ENCODE data around the gene F2RL3.

The F2RL3 gene

DNA sequence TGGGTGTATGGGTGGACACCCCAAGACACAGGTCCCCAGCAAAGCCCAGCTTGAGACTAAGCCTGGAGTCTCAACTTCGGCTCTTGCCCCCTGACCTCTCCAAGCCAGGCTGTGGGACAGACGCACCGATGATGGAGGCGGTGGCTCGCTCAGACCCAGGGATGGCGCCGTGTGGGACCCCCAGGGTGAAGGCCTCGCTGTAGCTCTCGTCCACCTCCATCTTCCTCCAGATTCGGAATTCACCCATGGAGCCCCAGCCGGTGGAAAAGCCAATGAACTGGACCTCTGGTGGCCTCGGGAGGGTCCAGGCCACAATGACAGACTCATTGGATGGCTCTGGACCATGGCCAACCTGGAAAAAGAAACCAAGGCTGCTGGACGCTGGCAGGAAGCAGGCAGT, 39.1 kb downstream of the F2RL3 start:
- DNase-seq (ENCODE audit: low read depth) = no peak
- no peak overlapping the region for H3K4me3 ChIP-seq (ENCODE audit: low read depth, low read length)
- TF ChIP-seq MAX (IDR thresholded peaks at IDR 0.05; ENCODE audit: low read depth, low read length) = no peak
- no peak for TF ChIP-seq MYC (IDR thresholded peaks at IDR 0.05; ENCODE audit: low read depth, low read length)
- no peak for TF ChIP-seq CTCF (IDR thresholded peaks at IDR 0.05; ENCODE audit: low read depth, low read length)
- TF ChIP-seq POLR2A (IDR thresholded peaks at IDR 0.05; ENCODE audit: extremely low read depth, insufficient read length) = no peak

DNA sequence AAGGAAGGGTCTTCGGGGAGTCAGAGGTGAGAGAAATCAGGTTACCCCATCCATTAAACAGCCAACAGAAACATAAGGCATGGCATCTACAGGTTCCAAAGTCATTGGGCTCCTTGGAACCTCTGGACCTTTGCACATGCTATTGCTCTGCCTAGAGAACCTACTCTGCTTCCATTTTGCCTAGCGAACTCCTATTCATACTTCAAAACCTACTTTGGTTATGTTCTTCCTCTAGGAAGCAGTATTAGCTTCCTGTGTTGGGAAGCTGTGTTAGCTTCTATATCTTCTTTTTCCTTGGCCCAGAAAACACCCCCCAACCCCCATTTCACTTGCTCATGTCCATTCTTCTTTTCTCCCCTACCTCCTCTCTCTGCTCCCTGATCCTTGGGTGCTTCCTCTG, 39.6 kb downstream of the F2RL3 start:
- DNase-seq (ENCODE audit: low read depth) = no peak
- no peak for TF ChIP-seq MYC (IDR thresholded peaks at IDR 0.05; ENCODE audit: low read depth, low read length)
- TF ChIP-seq MAX (IDR thresholded peaks at IDR 0.05; ENCODE audit: low read depth, low read length) = no peak
- TF ChIP-seq POLR2A (IDR thresholded peaks at IDR 0.05; ENCODE audit: extremely low read depth, insufficient read length) = no peak
- no peak for TF ChIP-seq CTCF (IDR thresholded peaks at IDR 0.05; ENCODE audit: low read depth, low read length)
- no peak overlapping the region for H3K4me3 ChIP-seq (ENCODE audit: low read depth, low read length)

DNA sequence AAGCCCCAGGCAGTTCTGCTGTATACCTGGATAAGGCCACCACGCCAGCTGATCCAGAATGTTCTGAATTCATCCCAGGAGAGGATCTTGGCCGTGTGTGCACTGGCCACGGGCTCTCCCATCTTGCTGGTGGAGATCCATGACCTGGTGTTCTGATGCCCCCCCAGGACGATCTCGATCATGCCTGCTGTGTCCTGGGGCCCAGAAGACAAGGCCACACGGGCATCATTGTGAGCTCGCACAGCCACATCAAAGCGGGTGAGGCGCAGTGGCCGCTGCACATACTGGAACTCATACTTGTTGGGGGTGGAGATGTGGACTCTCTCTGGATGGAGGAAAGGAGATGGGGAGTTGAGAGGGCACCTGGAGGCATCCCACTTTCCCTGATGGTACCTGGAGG, 40.1 kb downstream of the F2RL3 start:
- no peak overlapping the region for H3K4me3 ChIP-seq (ENCODE audit: low read depth, low read length)
- DNase-seq (ENCODE audit: low read depth) = no peak
- no peak for TF ChIP-seq CTCF (IDR thresholded peaks at IDR 0.05; ENCODE audit: low read depth, low read length)
- TF ChIP-seq MAX (IDR thresholded peaks at IDR 0.05; ENCODE audit: low read depth, low read length) = no peak
- TF ChIP-seq MYC (IDR thresholded peaks at IDR 0.05; ENCODE audit: low read depth, low read length) = no peak
- no peak for TF ChIP-seq POLR2A (IDR thresholded peaks at IDR 0.05; ENCODE audit: extremely low read depth, insufficient read length)

GRCh38 chr19:16930753-16931152, 42.0 kb downstream of the F2RL3 start:
- no peak for DNase-seq (ENCODE audit: low read depth)
- TF ChIP-seq MAX (IDR thresholded peaks at IDR 0.05; ENCODE audit: low read depth, low read length) (no peak), CTCF (IDR thresholded peaks at IDR 0.05; ENCODE audit: low read depth, low read length) (no peak), MYC (IDR thresholded peaks at IDR 0.05; ENCODE audit: low read depth, low read length) (no peak), POLR2A (IDR thresholded peaks at IDR 0.05; ENCODE audit: extremely low read depth, insufficient read length) (no peak)
- no peak overlapping the region for H3K4me3 ChIP-seq (ENCODE audit: low read depth, low read length)

- DNase-seq (ENCODE audit: low read depth) = no peak
- no peak for TF ChIP-seq MAX (IDR thresholded peaks at IDR 0.05; ENCODE audit: low read depth, low read length)
- TF ChIP-seq MYC (IDR thresholded peaks at IDR 0.05; ENCODE audit: low read depth, low read length) = no peak
- no peak for TF ChIP-seq POLR2A (IDR thresholded peaks at IDR 0.05; ENCODE audit: extremely low read depth, insufficient read length)
- no peak for TF ChIP-seq CTCF (IDR thresholded peaks at IDR 0.05; ENCODE audit: low read depth, low read length)
- no peak overlapping the region for H3K4me3 ChIP-seq (ENCODE audit: low read depth, low read length)
Measured at GRCh38 chr19:16931306-16931705, 42.5 kb downstream of the F2RL3 start.

DNA sequence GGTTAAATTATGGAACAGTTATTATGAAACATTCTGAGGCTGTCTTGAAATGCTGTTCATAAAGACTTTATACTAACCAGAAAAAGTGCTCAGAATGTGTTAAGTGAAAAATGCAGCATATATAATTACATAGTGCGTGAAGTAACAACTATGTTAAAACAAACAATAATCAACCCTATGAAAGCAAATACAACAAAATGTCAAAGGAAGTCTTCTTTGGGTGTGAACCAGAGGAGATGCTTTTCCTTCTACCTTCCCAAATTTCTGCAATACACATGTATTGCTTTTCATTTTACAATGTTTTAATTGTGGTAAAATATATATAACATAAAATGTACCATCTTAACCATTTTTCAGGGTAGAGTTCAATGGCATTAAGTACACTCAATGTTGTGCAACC, 45.7 kb downstream of the F2RL3 start:
- H3K4me3 ChIP-seq (ENCODE audit: low read depth, low read length) = no peak overlapping the region
- TF ChIP-seq CTCF (IDR thresholded peaks at IDR 0.05; ENCODE audit: low read depth, low read length) = no peak
- no peak for TF ChIP-seq MAX (IDR thresholded peaks at IDR 0.05; ENCODE audit: low read depth, low read length)
- no peak for TF ChIP-seq MYC (IDR thresholded peaks at IDR 0.05; ENCODE audit: low read depth, low read length)
- no peak for TF ChIP-seq POLR2A (IDR thresholded peaks at IDR 0.05; ENCODE audit: extremely low read depth, insufficient read length)
- no peak for DNase-seq (ENCODE audit: low read depth)
